Osteoblast (primary cell): Measurements from ENCODE around the gene ERMARD. TPM values are rescaled to one million over a fixed set of nuclear protein-coding genes. Genes with fewer than 3 reads are reported as not detected.
A peak's percentile ranks its signal among the peaks of the same experiment; 100 is the strongest.

ENCODE experiments used
- DNase-seq: peaks from one replicate; pipeline ENCODE4 v3.0.0; 2011; ENCODE audit warnings: low spot score, mixed read lengths; ENCODE audit not compliant: insufficient read length; ENCODE audit errors: missing footprints
- H2AFZ ChIP-seq: 2 replicates; pipeline ENCODE4 v1.6.0; 2011; ENCODE audit warnings: mild to moderate bottlenecking, low read length
- H3K27ac ChIP-seq: 2 replicates; pipeline ENCODE4 v1.5.1; 2011; ENCODE audit warnings: mild to moderate bottlenecking, low read depth, low read length, moderate library complexity
- H3K27me3 ChIP-seq: 2 replicates; pipeline ENCODE4 v1.6.0; 2012; ENCODE audit warnings: mild to moderate bottlenecking, control low read depth, inconsistent platforms, low read length, moderate library complexity; ENCODE audit not compliant: insufficient read depth
- H3K36me3 ChIP-seq: 2 replicates; pipeline ENCODE4 v1.5.1; 2011; ENCODE audit warnings: mild to moderate bottlenecking, low read length, control low read depth, moderate library complexity; ENCODE audit not compliant: insufficient read depth
- H3K4me1 ChIP-seq: 2 replicates; pipeline ENCODE4 v1.5.1; 2011; ENCODE audit warnings: mild to moderate bottlenecking, low read length, control low read depth, moderate library complexity; ENCODE audit not compliant: insufficient read depth
- H3K4me2 ChIP-seq: 2 replicates; pipeline ENCODE4 v1.6.0; 2011; ENCODE audit warnings: mild to moderate bottlenecking, low read length; ENCODE audit not compliant: insufficient read depth
- H3K4me3 ChIP-seq: fragments of 200-600 bp; sonication (generic); 3 replicates; pipeline ENCODE4 v1.5.1; 2012; ENCODE audit warnings: mild to moderate bottlenecking, low read length, inconsistent platforms; ENCODE audit not compliant: insufficient read depth
- H3K79me2 ChIP-seq: 2 replicates; pipeline ENCODE4 v1.6.0; 2012; ENCODE audit warnings: mild to moderate bottlenecking, low read length, control low read depth, inconsistent platforms; ENCODE audit not compliant: insufficient read depth
- H3K9me3 ChIP-seq: 2 replicates; pipeline ENCODE4 v1.5.1; 2011; ENCODE audit warnings: low read depth, low read length, control low read depth
- H4K20me1 ChIP-seq: 2 replicates; pipeline ENCODE4 v1.6.0; 2012; ENCODE audit warnings: mild to moderate bottlenecking, low read length, control low read depth; ENCODE audit not compliant: insufficient read depth
- total RNA-seq: library from RNA; depleted of rRNA; stranded (reverse); fragments of >200 nt; gene quantifications from 2 replicates; pipeline ENCODE4 v1.2.3, GENCODE V29; 2012
- TF ChIP-seq, protein P1 (sequence below): IDR thresholded peaks from 2 replicates; pipeline ENCODE4 v1.5.1; 2011; ENCODE audit warnings: mild to moderate bottlenecking, low read depth, low read length, moderate library complexity; ENCODE audit errors: extremely low read depth

ERMARD gene
- total RNA-seq, 1 donor: 21.4 TPM

DNA sequence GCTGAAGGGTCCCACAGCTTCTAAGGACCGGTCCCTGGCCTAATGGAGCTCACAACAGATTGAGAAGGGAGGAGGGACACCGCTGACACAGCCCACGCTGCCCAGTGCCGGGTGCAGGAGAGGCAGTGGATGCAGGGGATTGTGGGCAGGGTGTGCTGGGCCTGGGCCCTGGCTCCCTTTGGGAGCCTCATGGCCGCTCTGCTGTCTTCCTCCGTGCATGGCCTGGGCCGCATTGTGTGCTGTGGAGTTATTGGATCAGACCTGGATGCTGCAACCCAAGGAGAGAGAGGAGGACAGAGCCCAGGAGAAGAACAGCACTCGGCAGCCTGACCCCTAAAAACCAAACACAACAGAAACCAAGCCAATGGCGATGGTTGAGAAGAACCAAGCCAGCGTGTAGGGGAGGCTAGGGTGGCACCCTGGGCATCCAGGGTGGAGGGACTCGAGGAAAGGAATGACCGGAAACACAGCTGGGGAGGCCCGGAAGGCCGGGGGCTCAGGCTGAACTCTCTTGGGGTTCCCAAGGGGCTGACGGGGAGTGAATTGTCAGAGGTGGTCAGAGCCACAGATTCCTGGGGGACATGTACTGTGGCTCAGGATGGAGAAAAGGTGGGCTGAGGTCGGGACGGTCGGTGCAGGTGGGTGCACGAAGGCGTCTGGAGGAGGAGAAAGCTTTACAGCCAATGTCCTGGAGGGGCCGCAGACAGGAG lies 41.0 kb downstream of the ERMARD start:
- Histone ChIP-seq H3K4me3 (no peak overlapping the region), H3K9me3 (no peaks in the 10 kb centered on the region), H3K4me1 (peaks cover 6% of the 10 kb centered on the region), H4K20me1 (no peaks in the 10 kb centered on the region), H3K36me3 (no peaks in the 10 kb centered on the region), H3K27ac (no peak overlapping the region), H3K79me2 (no peaks in the 10 kb centered on the region), H3K4me2 (no peak overlapping the region), H2AFZ (no peak overlapping the region), H3K27me3 (no peaks in the 10 kb centered on the region)
- TF ChIP-seq, protein P1, sequence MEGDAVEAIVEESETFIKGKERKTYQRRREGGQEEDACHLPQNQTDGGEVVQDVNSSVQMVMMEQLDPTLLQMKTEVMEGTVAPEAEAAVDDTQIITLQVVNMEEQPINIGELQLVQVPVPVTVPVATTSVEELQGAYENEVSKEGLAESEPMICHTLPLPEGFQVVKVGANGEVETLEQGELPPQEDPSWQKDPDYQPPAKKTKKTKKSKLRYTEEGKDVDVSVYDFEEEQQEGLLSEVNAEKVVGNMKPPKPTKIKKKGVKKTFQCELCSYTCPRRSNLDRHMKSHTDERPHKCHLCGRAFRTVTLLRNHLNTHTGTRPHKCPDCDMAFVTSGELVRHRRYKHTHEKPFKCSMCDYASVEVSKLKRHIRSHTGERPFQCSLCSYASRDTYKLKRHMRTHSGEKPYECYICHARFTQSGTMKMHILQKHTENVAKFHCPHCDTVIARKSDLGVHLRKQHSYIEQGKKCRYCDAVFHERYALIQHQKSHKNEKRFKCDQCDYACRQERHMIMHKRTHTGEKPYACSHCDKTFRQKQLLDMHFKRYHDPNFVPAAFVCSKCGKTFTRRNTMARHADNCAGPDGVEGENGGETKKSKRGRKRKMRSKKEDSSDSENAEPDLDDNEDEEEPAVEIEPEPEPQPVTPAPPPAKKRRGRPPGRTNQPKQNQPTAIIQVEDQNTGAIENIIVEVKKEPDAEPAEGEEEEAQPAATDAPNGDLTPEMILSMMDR: no peak
- peak; percentile 51 for DNase-seq

DNA sequence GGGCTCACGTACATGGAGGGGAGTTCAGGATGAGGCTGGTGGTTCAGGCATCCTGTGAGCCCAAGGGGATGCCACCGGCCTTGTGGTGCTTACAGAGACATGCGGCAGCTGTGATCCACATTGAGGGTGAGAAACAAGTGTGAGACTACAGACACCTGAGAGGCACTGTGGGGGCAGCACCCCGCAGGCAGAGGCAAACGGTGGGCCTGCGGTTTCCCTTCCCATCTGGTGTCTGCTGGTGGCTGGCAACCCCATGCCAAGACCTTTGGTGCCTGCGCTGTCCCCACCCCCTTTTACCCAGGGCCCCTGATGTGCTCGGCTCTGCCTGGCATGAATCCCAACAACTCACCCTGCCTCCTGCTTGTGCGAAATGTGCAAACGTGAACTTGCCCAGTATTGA lies 42.0 kb downstream of the ERMARD start:
- H3K9me3 ChIP-seq: no peaks in the 10 kb centered on the region
- H3K79me2 ChIP-seq: no peaks in the 10 kb centered on the region
- DNase-seq: no peak
- H3K36me3 ChIP-seq: no peaks in the 10 kb centered on the region
- TF ChIP-seq, protein P1: no peak
- no peaks in the 10 kb centered on the region for H3K27me3 ChIP-seq
- H3K4me2 ChIP-seq: no peak overlapping the region
- H3K4me1 ChIP-seq: peaks cover 6% of the 10 kb centered on the region
- no peak overlapping the region for H3K27ac ChIP-seq
- H4K20me1 ChIP-seq: no peaks in the 10 kb centered on the region
- no peak overlapping the region for H2AFZ ChIP-seq
- H3K4me3 ChIP-seq: no peak overlapping the region

DNA sequence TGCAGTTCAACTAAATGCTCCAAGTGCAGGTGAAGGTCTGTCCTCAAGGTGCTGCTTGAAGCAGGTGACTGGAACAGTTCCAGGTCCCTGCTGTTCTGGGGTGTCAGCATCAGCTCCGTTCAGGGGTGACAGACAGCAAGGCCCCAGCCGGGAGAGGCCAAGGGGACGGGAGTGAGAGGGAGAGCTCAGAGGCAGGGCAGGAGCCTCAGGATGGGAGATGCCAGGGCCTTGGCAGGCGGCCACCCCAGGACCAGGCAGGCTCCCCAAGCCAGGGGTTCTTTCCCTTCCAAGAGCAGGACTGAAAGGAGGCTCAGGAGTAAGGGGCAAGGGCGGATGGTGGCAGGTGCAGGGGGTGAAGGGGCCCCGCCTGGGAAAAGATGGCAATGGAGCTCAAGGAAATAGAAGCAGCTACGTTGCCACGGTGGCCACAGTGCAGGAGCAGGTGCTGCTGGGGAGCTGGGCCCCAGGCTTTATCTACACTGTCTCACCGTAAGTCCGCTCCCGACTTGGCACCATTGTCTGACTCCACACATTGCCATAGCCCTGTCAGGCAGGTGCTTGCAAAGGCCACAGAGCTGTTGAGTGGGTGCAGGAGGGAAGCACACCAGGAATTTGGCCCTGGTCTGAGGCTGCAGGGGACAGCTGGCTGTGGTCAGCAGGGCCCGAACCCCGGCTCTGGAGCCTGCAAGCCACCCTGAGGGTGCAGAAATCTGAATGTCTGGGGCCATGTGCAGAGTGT lies 43.1 kb downstream of the ERMARD start:
- no peak overlapping the region for H3K27ac ChIP-seq
- no peak overlapping the region for H2AFZ ChIP-seq
- no peak overlapping the region for H3K4me3 ChIP-seq
- no peaks in the 10 kb centered on the region for H3K36me3 ChIP-seq
- peak; percentile 67 for DNase-seq
- H3K9me3 ChIP-seq: no peaks in the 10 kb centered on the region
- TF ChIP-seq, protein P1: no peak
- H3K4me1 ChIP-seq: peaks cover 5% of the 10 kb centered on the region
- H4K20me1 ChIP-seq: no peaks in the 10 kb centered on the region
- H3K79me2 ChIP-seq: no peaks in the 10 kb centered on the region
- no peak overlapping the region for H3K4me2 ChIP-seq
- H3K27me3 ChIP-seq: no peaks in the 10 kb centered on the region

DNA sequence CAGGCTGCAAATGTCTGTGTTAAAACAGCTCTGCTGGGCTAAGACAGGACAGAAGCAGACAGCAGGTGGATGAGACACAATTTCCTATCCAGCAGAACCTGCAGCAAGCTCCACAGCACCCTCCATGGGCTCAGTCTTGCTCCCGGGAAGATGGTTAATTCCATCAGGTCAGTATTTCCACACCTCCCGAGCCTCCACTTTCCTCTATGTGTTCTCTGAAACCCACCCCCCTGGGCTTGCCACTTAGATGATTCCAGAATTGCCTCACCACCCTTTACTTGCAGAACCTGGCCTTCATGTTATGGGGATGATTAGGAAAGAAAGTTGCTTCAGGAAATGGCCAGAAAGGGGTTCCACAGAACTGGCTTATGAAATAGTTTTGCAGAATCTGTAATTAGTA lies 43.8 kb downstream of the ERMARD start:
- Histone ChIP-seq H2AFZ (no peak overlapping the region), H3K4me1 (no peaks in the 10 kb centered on the region), H3K4me2 (no peak overlapping the region), H3K36me3 (no peaks in the 10 kb centered on the region), H3K79me2 (no peaks in the 10 kb centered on the region), H4K20me1 (no peaks in the 10 kb centered on the region), H3K9me3 (no peaks in the 10 kb centered on the region), H3K27me3 (no peaks in the 10 kb centered on the region), H3K4me3 (no peak overlapping the region), H3K27ac (no peak overlapping the region)
- DNase-seq: no peak
- TF ChIP-seq, protein P1: no peak
